HG03565 (cell line): ENCODE measurements around the gene C5orf34.
"Not testable (repeated sequence)": the region's sequence is repeated elsewhere in the genome, so short reads cannot be mapped to it uniquely, and the experiment has no call there.

ENCODE experiments used
- ATAC-seq: cut with Tn5 transposase; IDR thresholded peaks from one replicate; pipeline ENCODE4 v1.9.1; 2021; ENCODE audit warnings: mild to moderate bottlenecking, moderate library complexity; ENCODE audit not compliant: unreplicated experiment

The C5orf34 gene

DNA sequence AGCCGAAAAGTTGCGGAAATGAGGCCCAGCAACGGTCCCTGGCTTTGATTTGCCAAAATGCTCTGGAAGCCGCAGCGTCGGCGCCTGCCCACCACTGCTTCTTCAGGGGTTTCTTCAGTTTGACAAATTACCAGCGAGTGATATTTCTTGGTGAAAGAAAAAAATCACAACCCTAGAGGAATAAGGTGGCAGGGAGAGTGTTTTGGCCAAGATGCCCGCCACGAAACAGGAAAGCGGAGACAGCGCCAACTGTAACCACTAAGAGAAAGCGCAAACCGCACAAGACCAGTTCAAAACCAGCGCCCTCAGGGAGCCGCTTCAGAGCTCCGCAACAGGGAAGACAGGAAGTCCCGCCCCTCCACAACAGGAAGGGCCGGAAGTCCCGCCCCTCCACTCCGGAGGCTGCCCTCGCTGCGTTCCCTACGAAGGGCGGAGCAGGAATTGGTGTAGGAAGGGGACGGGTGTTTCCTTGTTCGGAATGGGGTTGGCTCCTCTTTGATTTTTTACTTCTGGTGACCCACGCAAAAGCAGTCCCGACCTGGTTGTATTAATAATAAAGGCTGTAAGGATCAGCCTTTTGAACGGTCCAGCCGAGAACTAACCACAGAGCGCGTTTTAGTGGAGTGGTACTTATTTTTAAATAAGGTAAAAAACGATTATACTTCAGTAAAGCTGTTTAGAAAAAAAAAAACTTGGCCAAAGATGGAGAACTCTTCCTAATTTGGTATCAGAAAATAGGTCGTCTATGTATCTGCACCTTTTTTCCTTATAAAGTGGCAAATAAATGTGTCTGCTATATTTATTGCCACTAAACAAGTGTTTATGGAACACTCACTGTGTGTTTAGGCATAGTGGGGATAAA is at the start of gene C5orf34:
Gene C5orf34, minus strand, starts transcription at position 333 of the 862 bp plus-strand sequence. CDS start 5,809 bp downstream, outside the sequence.
- ATAC-seq: peak; percentile 98

DNA sequence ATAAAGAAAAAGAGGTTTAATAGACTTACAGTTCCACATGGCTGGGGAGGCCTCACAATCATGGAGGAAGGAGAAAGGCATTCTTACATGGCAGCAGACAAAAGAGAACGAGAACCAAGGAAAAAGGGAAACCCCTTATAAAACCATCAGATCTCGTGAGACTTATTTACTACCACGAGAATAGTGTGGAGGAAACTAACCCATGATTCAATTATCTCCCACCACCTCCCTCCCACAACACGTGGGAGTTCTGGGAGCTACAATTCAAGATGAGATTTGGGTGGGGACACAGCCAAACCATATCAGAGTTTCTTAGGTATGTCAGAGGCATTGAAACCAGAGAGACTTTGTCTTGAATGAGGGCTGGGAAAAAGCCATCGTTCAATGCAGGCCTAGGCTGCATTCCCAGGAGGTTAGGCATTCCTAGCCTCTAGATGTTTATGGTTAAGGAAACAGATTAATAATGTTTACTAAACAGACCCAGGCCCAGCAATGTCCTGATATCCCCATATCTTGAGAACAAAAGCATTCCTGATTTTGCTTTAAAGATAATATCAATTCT is 49.4 kb upstream of the C5orf34 start:
- no peak for ATAC-seq

DNA sequence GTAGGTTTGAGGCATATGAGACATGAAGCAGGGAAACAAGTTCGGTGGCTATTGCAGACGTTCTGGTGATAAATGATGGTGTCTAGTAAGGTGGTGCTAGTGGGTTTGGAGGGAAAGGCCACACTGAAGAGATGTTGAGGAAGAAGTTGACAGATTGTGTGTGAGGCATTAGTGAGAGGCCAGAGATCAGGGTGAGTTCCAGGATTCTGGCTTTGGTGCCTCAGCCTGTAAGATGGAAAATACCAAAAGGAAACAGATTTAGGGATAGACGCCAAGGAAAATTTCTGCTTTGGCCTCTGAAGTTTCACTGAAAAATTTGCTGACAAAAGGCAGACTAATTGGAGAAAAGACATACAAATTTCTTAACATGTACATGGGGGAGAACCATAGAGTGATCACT is 48.4 kb upstream of the C5orf34 start:
- no peak for ATAC-seq

GRCh38 chr5:43561356-43561755 is 46.4 kb upstream of the C5orf34 start:
- ATAC-seq: no peak

DNA sequence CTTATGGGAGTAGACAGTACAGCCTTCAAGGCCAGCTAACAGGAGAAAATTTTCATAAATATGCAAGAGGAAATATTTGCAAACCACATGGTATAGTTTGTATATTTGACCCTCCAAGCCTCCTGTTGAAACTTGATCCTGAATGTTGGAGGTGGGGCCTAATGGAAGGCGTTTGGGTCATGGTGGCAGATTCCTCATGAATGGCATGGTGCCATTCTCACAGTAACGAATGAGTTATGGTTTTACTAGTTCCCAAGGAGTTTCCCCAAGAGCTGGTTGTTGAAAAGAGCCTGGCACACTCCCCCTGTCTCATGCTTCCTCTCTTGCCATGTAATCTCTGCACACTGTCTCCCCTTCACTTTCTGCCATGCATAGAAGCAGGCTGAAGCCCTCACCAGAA is 45.2 kb upstream of the C5orf34 start:
- ATAC-seq: no peak

DNA sequence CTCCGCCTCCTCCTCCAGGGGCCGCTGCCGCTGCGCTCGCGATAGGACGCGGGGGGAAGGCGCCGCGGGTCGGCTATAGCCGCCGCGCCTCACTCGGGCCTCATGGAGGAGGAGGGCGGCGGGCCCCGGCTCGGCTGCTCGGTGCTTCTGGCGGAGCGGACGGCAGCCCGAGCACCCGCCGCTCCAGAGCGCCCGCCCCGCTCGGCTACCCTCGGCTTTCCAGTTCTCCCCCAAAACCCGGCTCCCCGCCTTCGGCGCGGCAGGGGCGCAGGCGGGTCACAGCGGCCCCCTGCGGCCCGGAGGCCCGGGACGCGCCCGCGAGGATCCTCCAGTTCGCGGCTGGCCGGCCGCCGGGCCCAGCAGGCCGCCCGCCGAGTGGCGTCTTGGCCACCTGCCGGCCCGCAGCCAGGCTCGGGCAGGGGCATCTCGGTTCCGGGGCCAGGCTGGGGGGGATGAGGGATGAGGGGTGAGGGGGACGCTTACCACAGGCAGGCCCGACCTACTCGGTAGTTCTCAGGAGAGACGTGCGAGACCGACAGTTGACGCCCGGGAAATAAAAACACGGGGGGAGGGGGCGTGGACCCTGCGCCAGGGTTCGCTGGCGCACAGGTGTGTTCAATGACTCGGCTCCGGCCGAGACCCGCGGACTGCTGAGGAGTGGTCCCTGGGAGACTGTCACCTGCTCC is 42.1 kb upstream of the C5orf34 start, which contains the start of gene PAIP1:
Gene PAIP1, minus strand, starts transcription at position 221 of the 686 bp plus-strand sequence. CDS start 231 bp downstream, outside the sequence.
- peak; percentile 83 for ATAC-seq

DNA sequence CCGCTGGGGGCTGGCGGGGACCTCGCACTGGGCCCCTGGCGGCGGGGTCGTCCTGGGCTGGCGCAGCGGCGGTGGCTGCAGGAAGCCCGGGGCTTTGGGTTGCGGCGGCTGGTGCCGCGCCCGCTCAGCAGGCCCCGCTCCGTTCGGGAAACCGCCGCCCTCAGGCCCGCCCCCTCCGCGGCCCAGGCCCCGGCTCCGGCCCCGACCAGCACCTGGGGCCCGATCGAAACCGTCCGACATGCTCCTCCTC is 41.6 kb upstream of the C5orf34 start:
- peak; percentile 25 for ATAC-seq

GRCh38 chr5:43555895-43556606 is 41.1 kb upstream of the C5orf34 start:
- ATAC-seq: no peak

DNA sequence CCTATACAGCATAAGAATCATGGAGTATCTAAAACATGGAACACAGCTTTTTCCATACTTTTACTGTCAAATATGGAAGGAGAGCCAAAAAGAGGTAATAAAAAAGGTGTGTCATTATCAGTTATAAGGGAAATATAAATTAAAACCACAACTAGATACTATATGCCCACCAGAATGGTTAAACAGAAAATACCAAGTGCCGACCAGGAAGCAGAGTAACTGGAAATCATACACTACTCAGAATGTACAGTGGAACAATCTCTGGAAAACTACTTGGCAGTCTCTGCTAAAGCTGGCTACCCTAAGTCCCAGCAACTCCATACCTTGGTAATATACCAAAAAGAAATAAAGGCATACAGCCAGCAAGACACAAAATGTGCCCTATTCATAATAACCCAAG is 39.5 kb upstream of the C5orf34 start:
- ATAC-seq: no peak

DNA sequence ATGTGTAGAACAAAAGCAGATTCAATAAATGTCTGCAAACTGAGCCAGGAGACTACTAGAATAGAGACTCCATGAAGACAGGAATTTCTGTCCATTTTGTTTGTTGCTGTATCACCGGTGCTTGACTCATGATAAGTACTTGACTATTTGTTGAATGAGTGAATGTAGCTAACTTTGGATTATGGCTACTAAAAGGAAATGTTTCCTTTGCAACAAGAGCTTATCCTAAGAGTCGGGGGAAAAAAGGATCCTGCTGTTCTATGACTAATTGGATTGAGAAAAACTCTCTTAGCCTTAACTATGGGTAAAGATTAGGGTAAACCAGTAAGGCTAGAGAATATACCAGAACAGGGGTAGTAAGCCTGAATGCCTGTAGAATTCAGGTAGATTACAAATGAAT is 38.4 kb upstream of the C5orf34 start:
- no peak for ATAC-seq

GRCh38 chr5:43551731-43552130 is 36.8 kb upstream of the C5orf34 start:
- ATAC-seq: no peak

GRCh38 chr5:43549272-43549671 is 34.3 kb upstream of the C5orf34 start:
- not testable (repeated sequence) for ATAC-seq

DNA sequence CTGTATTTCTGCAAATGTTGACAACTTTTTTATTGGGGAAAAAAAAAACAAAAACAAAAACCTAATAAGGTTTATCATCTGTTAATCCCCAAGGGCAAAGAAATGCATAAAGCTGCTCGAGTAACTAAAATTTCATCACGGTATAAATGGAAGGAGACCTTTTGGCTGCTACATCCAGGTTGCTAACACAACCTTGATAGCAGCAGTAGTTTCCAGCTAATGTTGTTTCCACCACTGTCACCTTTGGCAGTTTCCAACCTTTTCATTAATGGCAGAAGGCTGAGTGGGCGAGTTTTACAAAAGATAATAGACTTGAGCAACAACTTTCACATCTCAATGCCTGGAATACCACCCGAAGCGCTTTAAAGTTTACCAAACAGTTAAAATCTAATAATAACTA is 33.4 kb upstream of the C5orf34 start:
- ATAC-seq: no peak

DNA sequence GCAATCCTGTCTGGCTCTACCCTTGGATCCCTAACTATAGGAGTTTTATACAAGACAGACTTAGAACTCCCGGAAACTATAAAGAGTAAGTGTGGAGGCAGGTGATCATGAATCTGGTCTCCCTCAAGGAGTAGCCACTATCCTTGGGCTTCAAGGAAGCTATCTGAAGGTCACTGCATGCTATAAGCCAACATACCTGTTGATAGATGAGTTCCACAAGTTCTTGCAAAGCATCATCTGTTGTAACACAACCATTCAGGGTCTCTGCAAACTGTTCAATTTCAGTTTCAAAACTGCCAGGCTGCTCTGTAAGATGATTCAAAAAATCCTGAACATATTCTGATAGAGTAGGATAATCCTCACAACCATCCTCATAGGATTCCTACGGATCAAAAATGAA is 32.6 kb upstream of the C5orf34 start:
- ATAC-seq: no peak

GRCh38 chr5:43543434-43543833 is 28.5 kb upstream of the C5orf34 start:
- ATAC-seq: no peak

DNA sequence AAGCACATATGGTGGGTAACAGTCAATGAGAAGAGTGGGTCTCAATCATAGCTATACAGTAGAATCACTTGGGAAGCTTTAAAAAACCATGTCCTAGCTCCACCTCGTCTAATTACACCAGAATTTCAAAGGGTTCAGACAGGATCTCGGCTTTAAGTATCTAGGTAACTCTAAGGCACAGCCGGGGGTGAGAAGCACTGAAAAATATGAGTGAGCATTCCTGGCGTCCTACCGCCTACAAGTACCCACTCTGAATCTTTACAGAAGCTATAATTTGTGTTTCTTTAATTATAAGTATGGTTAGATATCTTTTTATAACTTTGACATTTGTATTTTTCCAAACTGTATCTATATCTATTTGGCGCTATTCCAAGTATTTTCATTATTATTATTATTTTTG is 25.8 kb upstream of the C5orf34 start:
- no peak for ATAC-seq

GRCh38 chr5:43536972-43537371 is 22.0 kb upstream of the C5orf34 start:
- ATAC-seq: no peak

DNA sequence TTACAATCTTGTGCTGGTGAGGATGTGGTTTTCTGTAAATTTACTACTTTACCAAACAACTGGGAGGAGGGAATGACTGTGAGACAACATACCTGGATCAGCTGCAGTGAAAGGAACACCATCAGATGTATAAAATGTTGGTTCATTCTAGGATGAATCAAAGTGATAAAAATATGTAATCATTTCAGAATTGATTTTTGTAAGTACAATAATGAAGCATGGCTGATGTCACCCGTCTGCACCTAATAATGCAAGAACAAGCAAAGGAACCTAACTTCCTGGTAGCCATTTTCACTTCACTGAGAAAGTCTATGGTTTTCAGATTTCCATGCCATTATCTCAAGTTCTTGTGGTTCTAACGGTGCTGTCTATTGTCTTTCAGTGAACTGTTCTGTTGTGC is 18.7 kb upstream of the C5orf34 start:
- no peak for ATAC-seq

GRCh38 chr5:43530648-43531047 is 15.7 kb upstream of the C5orf34 start:
- ATAC-seq: no peak

GRCh38 chr5:43523662-43524072 is 8.7 kb upstream of the C5orf34 start:
- ATAC-seq: no peak

DNA sequence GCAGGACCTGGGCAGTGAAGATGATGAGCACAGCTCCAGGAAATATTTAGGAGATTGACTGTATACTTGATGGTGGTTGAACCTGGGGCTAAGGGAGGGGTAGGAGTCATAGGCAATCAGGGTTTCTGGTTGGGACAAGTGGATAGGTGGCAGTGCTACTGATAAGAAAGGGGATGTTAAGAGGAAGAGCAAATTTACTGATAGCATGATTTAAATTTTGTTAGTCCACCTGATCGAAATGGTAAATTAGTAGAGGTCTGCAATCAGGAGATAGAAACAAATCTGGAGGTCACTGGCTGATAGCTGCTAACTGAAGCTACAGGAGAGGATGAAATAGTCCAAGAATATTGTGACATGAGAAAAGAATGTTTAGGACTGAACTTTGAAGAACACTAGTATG is 5.7 kb upstream of the C5orf34 start:
- no peak for ATAC-seq

GRCh38 chr5:43515678-43516048 is 715 bp upstream of the C5orf34 start:
- no peak for ATAC-seq
